MM.1S (cell line): ENCODE measurements around the gene PICALM.

Experiments used
- DNase-seq: peaks from one replicate; pipeline ENCODE4 v3.0.0-alpha.2; 2015
- H2AFZ ChIP-seq: fragments of 300-600 bp; sonication (generic); 2 replicates; pipeline ENCODE4 v1.6.0; 2016; ENCODE audit warnings: antibody characterized with exemption, low read length
- H3F3A ChIP-seq: fragments of 300-600 bp; sonication (generic); 2 replicates; pipeline ENCODE4 v1.6.1; 2016; ENCODE audit warnings: mild to moderate bottlenecking, antibody characterized with exemption, low read length, moderate library complexity, mixed read lengths; ENCODE audit not compliant: insufficient read depth
- H3K27ac ChIP-seq: fragments of 300-600 bp; sonication (generic); 2 replicates; pipeline ENCODE4 v1.5.1; 2016; ENCODE audit warnings: mild to moderate bottlenecking, low read length
- H3K27me3 ChIP-seq: fragments of 300-600 bp; sonication (generic); replicated peaks from 2 replicates; pipeline ENCODE4 v1.6.0; 2016; ENCODE audit warnings: low read length; ENCODE audit not compliant: insufficient read depth
- H3K36me3 ChIP-seq: fragments of 300-600 bp; sonication (generic); replicated peaks from 2 replicates; pipeline ENCODE4 v1.6.1; 2016; ENCODE audit warnings: mild to moderate bottlenecking, low read length, mixed read lengths; ENCODE audit not compliant: insufficient read depth
- H3K4me1 ChIP-seq: fragments of 300-600 bp; sonication (generic); 2 replicates; pipeline ENCODE4 v1.6.1; 2016; ENCODE audit warnings: low read length, mixed read lengths
- H3K4me2 ChIP-seq: fragments of 300-600 bp; sonication (generic); 2 replicates; pipeline ENCODE4 v1.6.0; 2016; ENCODE audit warnings: low read depth, low read length
- H3K4me3 ChIP-seq: fragments of 300-600 bp; sonication (generic); 2 replicates; pipeline ENCODE4 v1.5.1; 2016; ENCODE audit warnings: low read length, mixed read lengths
- H3K79me2 ChIP-seq: fragments of 300-600 bp; sonication (generic); 2 replicates; pipeline ENCODE4 v1.6.1; 2016; ENCODE audit warnings: mixed run types, low read length, mixed read lengths
- H3K9ac ChIP-seq: fragments of 300-600 bp; sonication (generic); 2 replicates; pipeline ENCODE4 v1.6.1; 2016; ENCODE audit warnings: low read length, mixed read lengths
- H3K9me2 ChIP-seq: fragments of 300-600 bp; sonication (generic); replicated peaks from 2 replicates; pipeline ENCODE4 v1.6.1; 2016; ENCODE audit warnings: mild to moderate bottlenecking, low read length, mixed read lengths; ENCODE audit not compliant: insufficient read depth
- H3K9me3 ChIP-seq: fragments of 300-600 bp; sonication (generic); replicated peaks from 2 replicates; pipeline ENCODE4 v1.6.1; 2016; ENCODE audit warnings: mild to moderate bottlenecking, low read length, mixed read lengths; ENCODE audit not compliant: insufficient read depth
- H4K20me1 ChIP-seq: fragments of 300-600 bp; sonication (generic); 2 replicates; pipeline ENCODE4 v1.6.1; 2016; ENCODE audit warnings: mild to moderate bottlenecking, low read length, moderate library complexity, mixed read lengths; ENCODE audit not compliant: insufficient read depth
- EZH2 ChIP-seq: fragments of 300-600 bp; sonication (generic); optimal IDR thresholded peaks from 2 replicates; pipeline ENCODE3; 2017; ENCODE audit warnings: low read depth, mild to moderate bottlenecking, antibody characterized with exemption, low read length, mixed read lengths
- EZH2phosphoT487 ChIP-seq: fragments of 300-600 bp; sonication (generic); IDR thresholded peaks from 2 replicates; pipeline ENCODE4 v1.6.1; 2018; ENCODE audit warnings: antibody characterized with exemption, low read length
- TF ChIP-seq, protein P1 (sequence below): fragments of 300-600 bp; sonication (generic); IDR thresholded peaks from 2 replicates; pipeline ENCODE4 v1.5.1; 2016; ENCODE audit warnings: antibody characterized with exemption, low read length, mixed read lengths

Gene PICALM

DNA sequence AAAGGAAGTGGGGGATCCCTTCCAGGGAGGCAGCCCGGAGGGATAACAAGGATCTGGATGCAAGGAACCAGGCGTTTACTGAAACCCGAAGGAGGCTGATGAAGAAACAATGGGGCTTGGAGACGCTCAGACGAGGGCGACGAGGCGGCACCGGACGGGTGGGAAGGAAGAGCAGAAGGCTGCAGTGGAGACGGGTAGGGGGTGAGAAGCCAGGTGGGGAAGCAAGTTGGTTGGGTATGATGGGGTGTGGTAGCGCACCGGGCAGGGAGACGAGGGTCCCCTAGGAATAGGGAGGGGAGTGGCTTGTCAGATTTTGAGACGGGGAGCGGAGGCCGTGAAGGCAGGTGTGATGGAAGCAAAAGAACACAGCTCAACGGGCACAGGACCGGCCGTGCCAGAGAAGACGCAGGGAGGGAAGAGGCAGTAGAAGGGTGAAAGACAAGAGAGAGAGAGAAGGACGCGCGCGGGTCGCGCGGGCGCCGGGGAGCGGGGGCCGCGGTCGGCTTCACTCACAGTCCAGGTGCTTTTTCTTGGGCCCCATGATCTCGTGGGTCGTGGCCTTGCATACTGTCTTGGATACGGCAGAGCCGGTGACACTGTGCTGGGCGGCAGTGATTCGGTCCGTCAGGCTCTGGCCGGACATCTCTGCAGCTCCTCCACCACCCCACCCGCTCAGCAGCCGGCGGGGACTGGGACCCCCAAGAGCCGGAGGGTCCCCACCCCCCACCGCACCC lies 579 bp downstream of the PICALM start:
- Histone ChIP-seq H3K79me2 (peaks cover 56% of the 10 kb centered on the region), H3K36me3 (no peaks in the 10 kb centered on the region), H3K9me3 (no peaks in the 10 kb centered on the region), H3F3A (peaks cover 20% of the 10 kb centered on the region), H3K4me2 (peak overlapping the region; percentile 81), H3K27ac (peak overlapping the region; percentile 53; the same call in 1 of the 2 replicates), H4K20me1 (peaks cover 40% of the 10 kb centered on the region), H3K4me1 (peaks cover 17% of the 10 kb centered on the region), H2AFZ (peak overlapping the region; percentile 31; the same call in 1 of the 2 replicates), H3K9me2 (no peaks in the 10 kb centered on the region), H3K9ac (peak overlapping the region; percentile 80), H3K27me3 (no peaks in the 10 kb centered on the region), H3K4me3 (peak overlapping the region; percentile 97)
- no peak for TF ChIP-seq EZH2phosphoT487
- peak; percentile 38 for DNase-seq

DNA sequence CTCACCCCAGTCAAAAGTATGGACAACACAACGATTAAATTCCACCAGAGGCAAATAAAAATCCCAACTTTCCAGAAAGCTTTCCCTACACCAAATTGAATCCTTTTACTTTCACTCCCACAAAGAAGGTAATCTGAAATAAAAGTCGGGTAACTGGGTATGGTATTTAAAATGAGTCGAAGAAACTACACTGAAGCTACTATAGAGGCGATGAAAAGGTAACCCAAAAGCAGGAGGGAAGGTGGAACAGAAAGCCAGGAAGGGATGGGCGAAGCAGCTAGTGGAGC lies 1.1 kb downstream of the PICALM start:
- no peaks in the 10 kb centered on the region for H3K27me3 ChIP-seq
- peaks cover 61% of the 10 kb centered on the region for H3K79me2 ChIP-seq
- H3K27ac ChIP-seq, result peak overlapping the region; percentile 53; the same call in 1 of the 2 replicates
- H3K4me1 ChIP-seq, result peaks cover 17% of the 10 kb centered on the region
- H3K4me2 ChIP-seq, result peak overlapping the region; percentile 81
- H4K20me1 ChIP-seq, result peaks cover 45% of the 10 kb centered on the region
- no peaks in the 10 kb centered on the region for H3K9me2 ChIP-seq
- H3K9me3 ChIP-seq, result no peaks in the 10 kb centered on the region
- peak overlapping the region; percentile 80 for H3K9ac ChIP-seq
- peaks cover 20% of the 10 kb centered on the region for H3F3A ChIP-seq
- no peak overlapping the region for H2AFZ ChIP-seq
- H3K36me3 ChIP-seq, result no peaks in the 10 kb centered on the region
- no peak for TF ChIP-seq EZH2
- TF ChIP-seq, protein P1, sequence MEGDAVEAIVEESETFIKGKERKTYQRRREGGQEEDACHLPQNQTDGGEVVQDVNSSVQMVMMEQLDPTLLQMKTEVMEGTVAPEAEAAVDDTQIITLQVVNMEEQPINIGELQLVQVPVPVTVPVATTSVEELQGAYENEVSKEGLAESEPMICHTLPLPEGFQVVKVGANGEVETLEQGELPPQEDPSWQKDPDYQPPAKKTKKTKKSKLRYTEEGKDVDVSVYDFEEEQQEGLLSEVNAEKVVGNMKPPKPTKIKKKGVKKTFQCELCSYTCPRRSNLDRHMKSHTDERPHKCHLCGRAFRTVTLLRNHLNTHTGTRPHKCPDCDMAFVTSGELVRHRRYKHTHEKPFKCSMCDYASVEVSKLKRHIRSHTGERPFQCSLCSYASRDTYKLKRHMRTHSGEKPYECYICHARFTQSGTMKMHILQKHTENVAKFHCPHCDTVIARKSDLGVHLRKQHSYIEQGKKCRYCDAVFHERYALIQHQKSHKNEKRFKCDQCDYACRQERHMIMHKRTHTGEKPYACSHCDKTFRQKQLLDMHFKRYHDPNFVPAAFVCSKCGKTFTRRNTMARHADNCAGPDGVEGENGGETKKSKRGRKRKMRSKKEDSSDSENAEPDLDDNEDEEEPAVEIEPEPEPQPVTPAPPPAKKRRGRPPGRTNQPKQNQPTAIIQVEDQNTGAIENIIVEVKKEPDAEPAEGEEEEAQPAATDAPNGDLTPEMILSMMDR, result no peak
- no peak for TF ChIP-seq EZH2phosphoT487
- H3K4me3 ChIP-seq, result peak overlapping the region; percentile 97
- DNase-seq, result no peak

DNA sequence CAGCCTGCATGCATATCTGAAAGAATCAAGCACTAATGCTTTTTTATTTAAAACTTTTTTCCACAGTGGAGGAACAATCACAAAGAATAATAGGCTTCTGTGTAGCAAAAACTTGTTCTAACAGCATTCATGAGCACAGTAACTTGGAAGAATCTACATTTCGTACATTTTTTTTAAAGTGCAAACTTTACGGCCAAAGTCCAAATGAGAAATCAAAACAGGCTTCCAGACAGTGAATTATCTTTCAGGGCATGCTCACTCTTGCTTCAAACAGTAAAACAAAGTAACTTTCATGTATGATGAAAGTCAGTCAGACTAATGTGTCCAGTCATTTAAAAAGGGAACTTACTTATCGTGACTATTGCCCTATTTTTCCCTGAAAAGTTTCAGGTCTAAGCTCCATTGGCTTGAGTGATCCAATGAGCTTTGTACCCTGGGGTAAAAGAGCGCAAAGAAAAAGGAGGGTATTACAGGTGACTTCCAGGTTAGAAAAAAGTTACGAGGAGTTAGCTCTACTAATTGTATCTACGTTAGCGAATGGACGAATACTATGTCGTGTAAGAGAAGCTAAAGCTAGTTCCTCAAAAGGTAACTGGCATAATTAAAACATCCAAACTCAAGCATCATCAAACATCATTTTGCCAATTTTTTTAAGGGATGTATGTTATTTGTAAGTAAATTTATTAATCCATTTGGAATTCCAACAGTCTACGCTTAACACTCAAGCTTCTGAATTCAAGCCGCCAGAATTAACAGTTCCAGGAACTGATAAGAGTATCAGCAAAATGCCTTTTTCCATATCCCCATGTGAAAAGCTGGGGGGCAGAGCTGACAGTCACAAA lies 1.7 kb downstream of the PICALM start:
- H3K9ac ChIP-seq, result peak overlapping the region; percentile 80
- no peaks in the 10 kb centered on the region for H3K36me3 ChIP-seq
- H3K4me1 ChIP-seq, result peaks cover 17% of the 10 kb centered on the region
- H3K27ac ChIP-seq, result peak overlapping the region; percentile 53; the same call in 1 of the 2 replicates
- peaks cover 49% of the 10 kb centered on the region for H4K20me1 ChIP-seq
- DNase-seq, result peak; percentile 15
- H3F3A ChIP-seq, result peaks cover 20% of the 10 kb centered on the region
- H3K9me2 ChIP-seq, result no peaks in the 10 kb centered on the region
- H3K79me2 ChIP-seq, result peaks cover 67% of the 10 kb centered on the region
- H3K4me2 ChIP-seq, result peak overlapping the region; percentile 81
- no peaks in the 10 kb centered on the region for H3K27me3 ChIP-seq
- TF ChIP-seq, protein P1, result no peak
- no peak for TF ChIP-seq EZH2phosphoT487
- no peak for TF ChIP-seq EZH2
- H2AFZ ChIP-seq, result no peak overlapping the region
- peak overlapping the region; percentile 97 for H3K4me3 ChIP-seq
- no peaks in the 10 kb centered on the region for H3K9me3 ChIP-seq
